Glutamatergic neuron (in vitro differentiated cells): Measurements from ENCODE around the gene GPRIN1. TPM values are rescaled to one million over a fixed set of nuclear protein-coding genes. Genes with fewer than 3 reads are reported as not detected.

Experiments
- DNase-seq: peaks from one replicate; pipeline ENCODE4 v3.0.0; 2022
- H3K27ac Mint-ChIP-seq: one replicate; pipeline ENCODE4 v1.8.0; 2020; ENCODE audit warnings: mild to moderate bottlenecking, mixed read lengths, inconsistent platforms; ENCODE audit not compliant: unreplicated experiment
- H3K27me3 Mint-ChIP-seq: one replicate; pipeline ENCODE4 v1.8.0; 2020; ENCODE audit warnings: mild to moderate bottlenecking, moderate library complexity, mixed read lengths, inconsistent platforms; ENCODE audit not compliant: unreplicated experiment
- H3K36me3 Mint-ChIP-seq: one replicate; pipeline ENCODE4 v1.8.0; 2020; ENCODE audit warnings: mild to moderate bottlenecking, mixed read lengths, inconsistent platforms; ENCODE audit not compliant: unreplicated experiment
- H3K4me1 Mint-ChIP-seq: one replicate; pipeline ENCODE4 v1.8.0; 2020; ENCODE audit warnings: mild to moderate bottlenecking, low read depth, mixed read lengths, inconsistent platforms; ENCODE audit not compliant: unreplicated experiment
- H3K4me3 Mint-ChIP-seq: one replicate; pipeline ENCODE4 v1.8.0; 2020; ENCODE audit warnings: mild to moderate bottlenecking, mixed read lengths, inconsistent platforms; ENCODE audit not compliant: unreplicated experiment
- H3K9me3 Mint-ChIP-seq: one replicate; pipeline ENCODE4 v1.8.0; 2020; ENCODE audit warnings: mild to moderate bottlenecking, moderate library complexity, mixed read lengths, inconsistent platforms; ENCODE audit not compliant: unreplicated experiment
- total RNA-seq: library from RNA; stranded (reverse); fragmentation: NEBNext Ultra II Directional; extraction: Animal tissue kit (Norgen Biotek cat#: 25700); gene quantifications from one replicate; pipeline ENCODE4 v1.2.1, GENCODE V29; 2021; ENCODE audit not compliant: unreplicated experiment
- TF ChIP-seq, protein P1 (sequence below): fragments of 200-600 bp; sonication (generic); IDR thresholded peaks from one replicate; pipeline ENCODE4 v1.5.0; 2021; ENCODE audit not compliant: partially characterized antibody, unreplicated experiment

The GPRIN1 gene
- total RNA-seq, 1 donor from 2014 or later = 72.3 TPM

DNA sequence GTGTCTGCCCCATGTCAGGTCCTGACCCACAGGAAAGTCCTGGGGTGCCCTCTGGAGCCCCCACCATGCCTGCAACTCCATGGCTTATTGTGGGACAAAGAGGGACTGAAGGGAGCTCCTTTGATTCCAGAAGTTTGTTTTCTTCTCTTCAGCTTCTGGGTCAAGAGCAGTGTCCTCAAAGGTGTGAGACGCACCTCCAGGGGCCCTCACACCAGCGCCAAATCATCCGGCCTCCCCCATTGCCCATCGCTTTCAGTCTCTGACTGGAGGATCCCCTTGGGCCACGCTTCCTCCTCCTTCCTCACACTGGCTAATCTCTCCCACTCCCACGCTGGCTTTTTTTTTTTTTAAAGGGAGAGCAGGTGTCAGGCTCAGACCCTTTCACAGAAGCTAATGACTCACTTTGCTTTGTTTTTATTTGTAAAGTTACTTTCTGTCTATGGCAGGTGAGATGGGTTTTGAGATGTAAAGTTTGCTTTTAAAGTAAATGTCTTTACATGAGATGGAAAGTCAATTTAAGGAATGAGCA, 44.1 kb downstream of the GPRIN1 start:
- Mint-ChIP-seq H3K27ac (no peak overlapping the region), H3K4me3 (no peak overlapping the region)
- no peak for DNase-seq

DNA sequence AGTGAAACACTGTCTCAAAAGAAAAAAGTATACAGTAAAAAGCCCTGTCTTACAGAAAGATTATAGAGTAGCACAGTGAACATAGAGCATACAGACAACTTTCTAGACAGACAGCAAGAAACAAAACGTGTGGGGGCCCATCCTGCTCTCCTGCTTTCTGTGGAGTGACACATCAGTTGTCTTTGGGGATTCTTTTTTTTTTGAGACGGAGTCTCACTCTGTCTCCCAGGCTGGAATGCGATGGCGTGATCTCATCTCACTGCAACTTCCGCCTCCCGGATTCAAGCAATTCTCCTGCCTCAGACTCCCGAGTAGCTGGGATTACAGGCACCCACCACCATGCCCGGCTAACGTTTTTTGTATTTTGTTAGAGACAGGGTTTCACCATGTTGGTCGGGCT, 46.0 kb downstream of the GPRIN1 start:
- Mint-ChIP-seq H3K27ac (no peak overlapping the region), H3K27me3 (peaks cover 2% of the 10 kb centered on the region)

More for the DNA sequence above, 44.1 kb downstream of the GPRIN1 start:
- Mint-ChIP-seq H3K36me3 (no peaks in the 10 kb centered on the region), H3K4me1 (no peaks in the 10 kb centered on the region), H3K27me3 (peaks cover 2% of the 10 kb centered on the region), H3K9me3 (no peaks in the 10 kb centered on the region)
- TF ChIP-seq, protein P1, sequence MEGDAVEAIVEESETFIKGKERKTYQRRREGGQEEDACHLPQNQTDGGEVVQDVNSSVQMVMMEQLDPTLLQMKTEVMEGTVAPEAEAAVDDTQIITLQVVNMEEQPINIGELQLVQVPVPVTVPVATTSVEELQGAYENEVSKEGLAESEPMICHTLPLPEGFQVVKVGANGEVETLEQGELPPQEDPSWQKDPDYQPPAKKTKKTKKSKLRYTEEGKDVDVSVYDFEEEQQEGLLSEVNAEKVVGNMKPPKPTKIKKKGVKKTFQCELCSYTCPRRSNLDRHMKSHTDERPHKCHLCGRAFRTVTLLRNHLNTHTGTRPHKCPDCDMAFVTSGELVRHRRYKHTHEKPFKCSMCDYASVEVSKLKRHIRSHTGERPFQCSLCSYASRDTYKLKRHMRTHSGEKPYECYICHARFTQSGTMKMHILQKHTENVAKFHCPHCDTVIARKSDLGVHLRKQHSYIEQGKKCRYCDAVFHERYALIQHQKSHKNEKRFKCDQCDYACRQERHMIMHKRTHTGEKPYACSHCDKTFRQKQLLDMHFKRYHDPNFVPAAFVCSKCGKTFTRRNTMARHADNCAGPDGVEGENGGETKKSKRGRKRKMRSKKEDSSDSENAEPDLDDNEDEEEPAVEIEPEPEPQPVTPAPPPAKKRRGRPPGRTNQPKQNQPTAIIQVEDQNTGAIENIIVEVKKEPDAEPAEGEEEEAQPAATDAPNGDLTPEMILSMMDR = no peak

DNA sequence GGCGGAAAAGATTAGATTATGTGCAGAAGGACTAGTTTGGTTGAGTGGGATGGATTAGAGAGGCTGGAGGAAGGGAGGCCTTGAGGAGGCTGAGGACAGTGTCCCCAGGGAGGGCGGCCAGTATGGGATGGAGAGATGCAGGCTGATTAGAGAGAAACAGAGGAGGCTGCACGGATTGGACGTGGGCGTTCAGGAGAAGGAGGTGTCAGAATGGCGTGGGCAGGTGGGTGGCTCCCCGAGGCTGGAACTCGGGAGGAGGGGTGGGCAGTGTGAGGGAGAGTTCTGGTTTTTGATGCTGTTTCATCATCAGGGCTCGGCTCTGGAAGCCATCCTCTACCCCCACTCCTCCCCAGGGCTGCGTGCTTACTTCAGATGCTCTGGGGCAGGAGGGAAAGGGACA, 47.8 kb downstream of the GPRIN1 start:
- peak overlapping the region; percentile 58 for H3K4me3 Mint-ChIP-seq
- DNase-seq = no peak
- H3K36me3 Mint-ChIP-seq = no peaks in the 10 kb centered on the region
- H3K4me1 Mint-ChIP-seq = peaks cover 2% of the 10 kb centered on the region
- TF ChIP-seq, protein P1 = no peak
- H3K27me3 Mint-ChIP-seq = peaks cover 2% of the 10 kb centered on the region
- peaks cover 2% of the 10 kb centered on the region for H3K9me3 Mint-ChIP-seq
- no peak overlapping the region for H3K27ac Mint-ChIP-seq

More for the DNA sequence above, 46.0 kb downstream of the GPRIN1 start:
- Mint-ChIP-seq H3K36me3 (no peaks in the 10 kb centered on the region), H3K4me1 (peaks cover 2% of the 10 kb centered on the region), H3K9me3 (peaks cover 2% of the 10 kb centered on the region), H3K4me3 (no peak overlapping the region)
- no peak for DNase-seq
- TF ChIP-seq, protein P1 = no peak

DNA sequence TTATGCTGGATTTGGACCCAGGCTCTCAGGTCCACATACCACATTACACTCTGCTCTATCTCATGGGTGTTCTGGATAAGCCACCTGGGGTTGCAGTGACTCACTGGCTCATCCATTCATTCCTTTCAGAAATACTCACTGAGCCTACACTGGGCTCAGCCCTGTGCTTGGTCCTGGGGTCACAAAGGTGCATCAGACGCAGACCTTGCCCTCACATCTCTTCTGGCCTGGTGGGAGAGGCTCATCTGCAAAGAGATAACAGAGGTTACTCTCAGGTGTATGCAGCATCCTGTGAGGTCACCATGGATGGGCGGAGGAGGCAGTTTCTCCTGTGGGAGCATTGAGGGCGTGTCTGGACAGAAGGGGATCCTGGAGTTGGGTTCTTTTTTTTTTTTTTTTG, 48.7 kb downstream of the GPRIN1 start:
- TF ChIP-seq, protein P1 = no peak
- Mint-ChIP-seq H3K36me3 (no peaks in the 10 kb centered on the region), H3K27me3 (peaks cover 2% of the 10 kb centered on the region), H3K4me3 (no peak overlapping the region), H3K27ac (peak overlapping the region; percentile 2), H3K9me3 (peaks cover 2% of the 10 kb centered on the region), H3K4me1 (peaks cover 2% of the 10 kb centered on the region)
- no peak for DNase-seq

DNA sequence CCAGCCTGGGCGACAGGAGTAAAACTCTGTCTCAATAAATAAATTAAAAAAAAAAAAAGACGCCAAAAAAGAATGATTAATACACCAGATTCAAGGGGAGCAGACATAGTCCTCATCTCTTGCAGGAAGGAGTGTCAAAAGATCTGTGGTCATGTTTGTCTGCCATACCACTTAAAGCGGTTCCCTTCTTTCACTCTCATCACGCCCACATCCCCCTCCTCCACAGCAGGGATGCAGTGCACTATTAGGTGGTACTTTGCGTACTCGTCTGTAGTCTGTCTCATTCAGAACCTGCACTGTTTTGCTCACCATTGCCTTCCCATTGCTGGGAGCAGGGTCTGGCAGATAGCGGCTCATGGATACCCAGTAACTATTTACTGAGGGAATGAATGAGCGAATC, 49.6 kb downstream of the GPRIN1 start:
- Mint-ChIP-seq H3K27ac (no peak overlapping the region), H3K4me1 (peaks cover 4% of the 10 kb centered on the region), H3K36me3 (no peaks in the 10 kb centered on the region), H3K9me3 (peaks cover 4% of the 10 kb centered on the region), H3K4me3 (no peak overlapping the region), H3K27me3 (peaks cover 2% of the 10 kb centered on the region)
- DNase-seq = no peak
- TF ChIP-seq, protein P1 = no peak
